ENCODE measurements around the gene APBA2. TPM values are rescaled to one million over a fixed set of nuclear protein-coding genes. Genes with fewer than 3 reads are reported as not detected.

APBA2 gene
- total RNA-seq, 2 experiments from 2014 or later, result not detected

- H3K4me3 ChIP-seq (ENCODE audit: low read depth, low read length, poor library complexity, severe bottlenecking), result no peak overlapping the region
- CTCF ChIA-PET (ENCODE audit: unreplicated experiment), result no interaction called here
- H3K79me2 ChIP-seq (ENCODE audit: insufficient read depth, low read depth, low read length), result no peaks in the 10 kb centered on the region
- H3K27ac ChIP-seq (ENCODE audit: low read depth, low read length, poor library complexity, severe bottlenecking), result no peak overlapping the region
- H3K4me2 ChIP-seq (ENCODE audit: low read length), result no peak overlapping the region
- no peaks in the 10 kb centered on the region for H4K20me1 ChIP-seq (ENCODE audit: insufficient read depth, low read length)
- no peaks in the 10 kb centered on the region for H3K36me3 ChIP-seq (ENCODE audit: insufficient read depth, low read length)
- BruUV-seq (replicated peaks), result no TSS peak
- intact Hi-C loops (cut with micrococcal nuclease; ENCODE audit: unreplicated experiment), result no loop called here
- H2AFZ ChIP-seq (ENCODE audit: low read length), result no peak overlapping the region
- H3K9me3 ChIP-seq (ENCODE audit: low read length), result no peaks in the 10 kb centered on the region
- POLR2A ChIA-PET, result no interaction called here
- DNase-seq (ENCODE audit: low spot score), result no peak
- H3K4me1 ChIP-seq (ENCODE audit: insufficient read depth, low read length, poor library complexity, severe bottlenecking), result no peaks in the 10 kb centered on the region
- TF ChIP-seq CTCF (conservative IDR thresholded peaks at IDR 0.05; ENCODE audit: low read length), result no peak
- TF ChIP-seq EZH2phosphoT487 (IDR thresholded peaks at IDR 0.05; ENCODE audit: borderline replicate concordance, low read depth, low read length), result no peak
- no peaks in the 10 kb centered on the region for H3K9me2 ChIP-seq (ENCODE audit: insufficient read depth, low read length)
Measured at GRCh38 chr15:29003191-29003839, 117.5 kb downstream of the APBA2 start.

GRCh38 chr15:29003840-29004233 lies 118.1 kb downstream of the APBA2 start:
- TF ChIP-seq CTCF (conservative IDR thresholded peaks at IDR 0.05; ENCODE audit: low read length), result no peak
- TF ChIP-seq EZH2phosphoT487 (IDR thresholded peaks at IDR 0.05; ENCODE audit: borderline replicate concordance, low read depth, low read length), result no peak
- intact Hi-C loops (cut with micrococcal nuclease; ENCODE audit: unreplicated experiment), result no loop called here
- no peak for DNase-seq (ENCODE audit: low spot score)
- Histone ChIP-seq H3K9me2 (ENCODE audit: insufficient read depth, low read length) (no peaks in the 10 kb centered on the region), H3K36me3 (ENCODE audit: insufficient read depth, low read length) (no peaks in the 10 kb centered on the region), H3K4me1 (ENCODE audit: insufficient read depth, low read length, poor library complexity, severe bottlenecking) (no peaks in the 10 kb centered on the region), H3K4me2 (ENCODE audit: low read length) (no peak overlapping the region), H3K4me3 (ENCODE audit: low read depth, low read length, poor library complexity, severe bottlenecking) (no peak overlapping the region), H3K27ac (ENCODE audit: low read depth, low read length, poor library complexity, severe bottlenecking) (no peak overlapping the region), H4K20me1 (ENCODE audit: insufficient read depth, low read length) (no peaks in the 10 kb centered on the region), H3K79me2 (ENCODE audit: insufficient read depth, low read depth, low read length) (no peaks in the 10 kb centered on the region), H2AFZ (ENCODE audit: low read length) (no peak overlapping the region), H3K9me3 (ENCODE audit: low read length) (no peaks in the 10 kb centered on the region)
- no TSS peak for BruUV-seq (replicated peaks)
- ChIA-PET CTCF (ENCODE audit: unreplicated experiment) (no interaction called here), POLR2A (interaction anchor here (0.5 kb wide), 1 partner anchor 104 kb away, joined by 3 read pairs; no protein-coding TSS in a partner anchor)

GRCh38 chr15:29005931-29006330 lies 120.2 kb downstream of the APBA2 start:
- DNase-seq (ENCODE audit: low spot score), result no peak
- Histone ChIP-seq H3K36me3 (ENCODE audit: insufficient read depth, low read length) (no peaks in the 10 kb centered on the region), H3K9me3 (ENCODE audit: low read length) (no peaks in the 10 kb centered on the region), H4K20me1 (ENCODE audit: insufficient read depth, low read length) (no peaks in the 10 kb centered on the region), H3K4me2 (ENCODE audit: low read length) (no peak overlapping the region), H3K4me3 (ENCODE audit: low read depth, low read length, poor library complexity, severe bottlenecking) (no peak overlapping the region), H3K27ac (ENCODE audit: low read depth, low read length, poor library complexity, severe bottlenecking) (no peak overlapping the region), H2AFZ (ENCODE audit: low read length) (no peak overlapping the region), H3K9me2 (ENCODE audit: insufficient read depth, low read length) (no peaks in the 10 kb centered on the region), H3K79me2 (ENCODE audit: insufficient read depth, low read depth, low read length) (no peaks in the 10 kb centered on the region), H3K4me1 (ENCODE audit: insufficient read depth, low read length, poor library complexity, severe bottlenecking) (no peaks in the 10 kb centered on the region)
- intact Hi-C loops (cut with micrococcal nuclease; ENCODE audit: unreplicated experiment), result no loop called here
- no TSS peak for BruUV-seq (replicated peaks)
- CTCF ChIA-PET (ENCODE audit: unreplicated experiment), result no interaction called here
- POLR2A ChIA-PET, result no interaction called here
- TF ChIP-seq CTCF (conservative IDR thresholded peaks at IDR 0.05; ENCODE audit: low read length), result no peak
- TF ChIP-seq EZH2phosphoT487 (IDR thresholded peaks at IDR 0.05; ENCODE audit: borderline replicate concordance, low read depth, low read length), result no peak

Data from OCI-LY7 (cell line).